Neutrophil (primary cell): ENCODE measurements around the gene FSTL4.

ENCODE experiments used
- H3K27ac ChIP-seq: fragments of 200-600 bp; sonication (generic); 2 replicates; pipeline ENCODE4 v1.5.1; 2016; ENCODE audit warnings: mild to moderate bottlenecking, moderate library complexity
- H3K27me3 ChIP-seq: fragments of 200-600 bp; sonication (generic); 2 replicates; pipeline ENCODE4 v1.6.0; 2016; ENCODE audit warnings: mild to moderate bottlenecking
- H3K36me3 ChIP-seq: fragments of 200-600 bp; sonication (generic); 2 replicates; pipeline ENCODE4 v1.5.1; 2017
- H3K4me1 ChIP-seq, 2 experiments: fragments of 200-600 bp in 1 of 2; sonication (generic) in 1 of 2; 1 replicate in 1 of 2; 2 replicates in 1 of 2; pipeline versions ENCODE4 v1.5.1 to v1.6.1; 2013 to 2016; ENCODE audit warnings: low read depth in 1 of 2, low read length in 1 of 2, mild to moderate bottlenecking in 1 of 2, moderate library complexity in 1 of 2; ENCODE audit not compliant: control insufficient read depth in 1 of 2, insufficient read depth in 1 of 2
- H3K4me3 ChIP-seq, 2 experiments: fragments of 200-600 bp in 1 of 2; sonication (generic) in 1 of 2; 1 replicate in 1 of 2; 2 replicates in 1 of 2; pipeline ENCODE4 v1.5.1; 2013 to 2016; ENCODE audit warnings: low read depth in 1 of 2, low read length in 1 of 2, mild to moderate bottlenecking in 1 of 2, moderate library complexity in 1 of 2
- H3K9me3 ChIP-seq: fragments of 200-600 bp; sonication (generic); 2 replicates; pipeline ENCODE4 v1.5.1; 2016
- CTCF ChIP-seq: fragments of 200-600 bp; sonication (generic); IDR thresholded peaks from 2 replicates; pipeline ENCODE4 v1.5.1; 2016; ENCODE audit warnings: antibody characterized with exemption

FSTL4 gene

GRCh38 chr5:133509742-133510079 is 102.6 kb downstream of the FSTL4 start:
- Histone ChIP-seq H3K36me3 (no peaks in the 10 kb centered on the region), H3K9me3 (no peaks in the 10 kb centered on the region), H3K27me3 (peaks cover 21% of the 10 kb centered on the region), H3K27ac (no peak overlapping the region), H3K4me1 (peaks cover 3 to 10% of the 10 kb centered on the region in 2 experiments), H3K4me3 (no peak overlapping the region)
- TF ChIP-seq CTCF: no peak

GRCh38 chr5:133508845-133509741 is 103.2 kb downstream of the FSTL4 start:
- TF ChIP-seq CTCF: no peak

GRCh38 chr5:133508331-133508730 is 104.0 kb downstream of the FSTL4 start:
- no peak for TF ChIP-seq CTCF
- Histone ChIP-seq H3K36me3 (no peaks in the 10 kb centered on the region), H3K4me3 (no peak overlapping the region), H3K27ac (no peak overlapping the region), H3K4me1 (peaks cover 3 to 10% of the 10 kb centered on the region in 2 experiments), H3K27me3 (peaks cover 21% of the 10 kb centered on the region), H3K9me3 (no peaks in the 10 kb centered on the region)

More at GRCh38 chr5:133508845-133509741, 103.2 kb downstream of the FSTL4 start:
- Histone ChIP-seq H3K27me3 (peaks cover 21% of the 10 kb centered on the region), H3K9me3 (no peaks in the 10 kb centered on the region), H3K4me1 (peaks cover 3 to 10% of the 10 kb centered on the region in 2 experiments), H3K27ac (peak overlapping the region; percentile 20), H3K4me3 (no peak overlapping the region), H3K36me3 (no peaks in the 10 kb centered on the region)

GRCh38 chr5:133506181-133506580 is 106.2 kb downstream of the FSTL4 start:
- H3K4me3 ChIP-seq: no peak overlapping the region
- no peak for TF ChIP-seq CTCF
- H3K4me1 ChIP-seq: peaks cover 3 to 10% of the 10 kb centered on the region in 2 experiments
- no peaks in the 10 kb centered on the region for H3K9me3 ChIP-seq
- no peaks in the 10 kb centered on the region for H3K36me3 ChIP-seq
- H3K27me3 ChIP-seq: peaks cover 19% of the 10 kb centered on the region
- H3K27ac ChIP-seq: no peak overlapping the region

GRCh38 chr5:133503511-133503910 is 108.8 kb downstream of the FSTL4 start:
- peaks cover 0 to 5% of the 10 kb centered on the region in 2 experiments for H3K4me1 ChIP-seq
- H3K27ac ChIP-seq: no peak overlapping the region
- H3K27me3 ChIP-seq: peaks cover 28% of the 10 kb centered on the region
- no peak overlapping the region for H3K4me3 ChIP-seq
- no peaks in the 10 kb centered on the region for H3K9me3 ChIP-seq
- TF ChIP-seq CTCF: no peak
- no peaks in the 10 kb centered on the region for H3K36me3 ChIP-seq
